HepG2 (cell line): ENCODE data around the gene CPE. TPM values are rescaled to one million over a fixed set of nuclear protein-coding genes. Genes with fewer than 3 reads are reported as not detected.
A peak's percentile ranks its signal among the peaks of the same experiment; 100 is the strongest.

Experiments used
- ATAD3A ChIP-seq: sonication (generic); formaldehyde crosslinking; IDR thresholded peaks from 2 replicates; pipeline ENCODE4 v1.4.0; 2020; ENCODE audit warnings: missing genetic modification reagents
- BCL6 ChIP-seq: IDR thresholded peaks from 2 replicates; pipeline ENCODE4 v1.6.1; 2016; ENCODE audit warnings: missing genetic modification reagents, missing compliant biosample characterization
- CHD4 ChIP-seq: fragments of 200-600 bp; sonication (generic); IDR thresholded peaks from 2 replicates; pipeline ENCODE4 v1.7.0; 2017; ENCODE audit warnings: mild to moderate bottlenecking, low read length, borderline replicate concordance
- HNF1A ChIP-seq, 2 experiments: sonication (generic) in 1 of 2; formaldehyde crosslinking in 1 of 2; IDR thresholded peaks; 2 replicates each; pipeline versions ENCODE4 v1.4.0 to v1.6.1; 2016 to 2020; ENCODE audit warnings: borderline replicate concordance in 1 of 2, low read depth in 1 of 2, mild to moderate bottlenecking in 1 of 2, missing genetic modification reagents in 1 of 2
- HNRNPLL ChIP-seq: fragments of 200-400 bp; formaldehyde crosslinking; IDR thresholded peaks from 2 replicates; pipeline ENCODE4 v1.6.1; 2017; ENCODE audit warnings: mild to moderate bottlenecking, low read depth, low read length; ENCODE audit not compliant: poor library complexity, severe bottlenecking
- ISL2 ChIP-seq: sonication (generic); formaldehyde crosslinking; IDR thresholded peaks from 2 replicates; pipeline ENCODE4 v1.5.0; 2020; ENCODE audit warnings: missing genetic modification reagents
- MAZ ChIP-seq, 2 experiments: sonication (generic) in 1 of 2; formaldehyde crosslinking in 1 of 2; IDR thresholded peaks; 2 replicates each; pipeline versions ENCODE4 v1.5.0 to v1.6.1; 2012 to 2020; ENCODE audit warnings: low read depth in 2 of 2, mild to moderate bottlenecking in 2 of 2, borderline replicate concordance in 1 of 2, improper control_type of control experiment in 1 of 2, low read length in 1 of 2, missing genetic modification reagents in 1 of 2, moderate library complexity in 1 of 2
- MTA1 ChIP-seq: sonication (generic); formaldehyde crosslinking; IDR thresholded peaks from 2 replicates; pipeline ENCODE4 v1.4.0; 2020; ENCODE audit warnings: missing genetic modification reagents, mild to moderate bottlenecking, borderline replicate concordance
- NFIB ChIP-seq: sonication (generic); formaldehyde crosslinking; IDR thresholded peaks from 2 replicates; pipeline ENCODE4 v1.9.0; 2021; ENCODE audit warnings: missing genetic modification reagents, mild to moderate bottlenecking, borderline replicate concordance
- PAXIP1 ChIP-seq: sonication (generic); formaldehyde crosslinking; conservative IDR thresholded peaks from 2 replicates; pipeline ENCODE4 v1.4.0; 2020; ENCODE audit warnings: mild to moderate bottlenecking, missing genetic modification reagents, moderate library complexity
- PHF8 ChIP-seq: sonication (generic); formaldehyde crosslinking; IDR thresholded peaks from 2 replicates; pipeline ENCODE4 v1.5.0; 2020; ENCODE audit warnings: missing genetic modification reagents
- PLRG1 ChIP-seq: fragments of 450-650 bp; conservative IDR thresholded peaks from 2 replicates; pipeline ENCODE4 v1.6.1; 2016
- RXRA ChIP-seq: sonication (generic); formaldehyde crosslinking; IDR thresholded peaks from 2 replicates; pipeline ENCODE4 v1.5.1; 2020; ENCODE audit warnings: missing genetic modification reagents
- SKI ChIP-seq: fragments of 450-650 bp; IDR thresholded peaks from one replicate; pipeline ENCODE4 v1.6.1; 2018; ENCODE audit warnings: mild to moderate bottlenecking; ENCODE audit not compliant: partially characterized antibody
- SOX13 ChIP-seq, 3 experiments: fragments of 450-650 bp in 1 of 3; sonication (generic) in 1 of 3; formaldehyde crosslinking in 1 of 3; IDR thresholded peaks in 2 of 3; conservative IDR thresholded peaks in 1 of 3; 2 replicates each; pipeline versions ENCODE4 v1.5.0 to v1.6.1; 2016 to 2020; ENCODE audit warnings: antibody characterized with exemption in 1 of 3, mild to moderate bottlenecking in 1 of 3, missing compliant biosample characterization in 1 of 3, missing genetic modification reagents in 1 of 3, moderate library complexity in 1 of 3
- ZNF331 ChIP-seq: sonication (generic); formaldehyde crosslinking; IDR thresholded peaks from 2 replicates; pipeline ENCODE4 v1.4.0; 2020; ENCODE audit warnings: missing genetic modification reagents
- ZNF362 ChIP-seq: sonication (generic); formaldehyde crosslinking; IDR thresholded peaks from 2 replicates; pipeline ENCODE4 v1.4.0; 2020; ENCODE audit warnings: missing genetic modification reagents, mild to moderate bottlenecking, borderline replicate concordance
- ZNF431 ChIP-seq: sonication (generic); formaldehyde crosslinking; IDR thresholded peaks from 2 replicates; pipeline ENCODE4 v1.9.0; 2022; ENCODE audit warnings: missing genetic modification reagents, low read depth, mild to moderate bottlenecking, borderline replicate concordance
- ZNF644 ChIP-seq: IDR thresholded peaks from 2 replicates; pipeline ENCODE4 v1.6.1; 2016; ENCODE audit warnings: low read depth
- polyA plus RNA-seq, 8 experiments: library from polyadenylated mRNA; depleted of rRNA in 3 of 8; stranded (reverse) in 7 of 8; unstranded in 1 of 8; fragments of >200 nt; fragmentation: Illumina TruSeq in 4 of 8; extraction: Trizol in 4 of 8; gene quantifications; 2 replicates each; pipeline versions ENCODE4 v1.2.1 to v1.2.3, GENCODE V29; 2011 to 2016; ENCODE audit warnings: low read depth in 4 of 8, missing spikeins in 1 of 8, mixed read lengths in 1 of 8; ENCODE audit not compliant: insufficient read depth in 1 of 8
- total RNA-seq, 5 experiments: library from RNA; depleted of rRNA; stranded (reverse); fragments of >200 nt; fragmentation: Illumina TruSeq; extraction: Trizol; gene quantifications; 2 replicates each; pipeline ENCODE4 v1.2.3, GENCODE V29; 2016; ENCODE audit warnings: low read depth in 1 of 5

The CPE gene
- total and polyA plus RNA-seq, 2 of the 13 experiments (the other 11 are each of a cell fraction or from before 2014, with no cell fraction given), result 268 to 852 TPM

- TF ChIP-seq PAXIP1 (CRISPR knock-in tag) (peak; percentile 79), ATAD3A (CRISPR knock-in tag) (no peak), BCL6 (CRISPR knock-in tag) (peak; percentile 84), ZNF644 (CRISPR knock-in tag) (peak; percentile 86), HNRNPLL (no peak), HNF1A (IDR thresholded peaks at IDR 0.05; ENCODE audit: low read depth) (no peak), HNF1A (CRISPR knock-in tag; IDR thresholded peaks at IDR 0.05; ENCODE audit: borderline replicate concordance) (peak; percentile 30; the same call in 1 of the 2 replicates), ZNF431 (CRISPR knock-in tag) (no peak), NFIB (CRISPR knock-in tag) (no peak), ISL2 (CRISPR knock-in tag) (peak; percentile 65; the same call in 1 of the 2 replicates), PHF8 (CRISPR knock-in tag) (no peak), MTA1 (CRISPR knock-in tag) (0 out of 2 replicates have a peak, but pooled peaks have one; percentile 26), CHD4 (no peak), ZNF331 (CRISPR knock-in tag) (peak; percentile 54; the same call in 1 of the 2 replicates), SKI (peak; percentile 14), MAZ (IDR thresholded peaks at IDR 0.05; ENCODE audit: borderline replicate concordance, low read depth, low read length) (no peak), MAZ (CRISPR knock-in tag; IDR thresholded peaks at IDR 0.05; ENCODE audit: low read depth) (no peak), SOX13 (IDR thresholded peaks at IDR 0.05) (peak; percentile 88), SOX13 (CRISPR knock-in tag; conservative IDR thresholded peaks at IDR 0.05 in 1 of 2, IDR thresholded peaks at IDR 0.05 in 1 of 2) (peak in 1 of 2 experiments; percentile 96; a peak in 2 of 4 replicates), RXRA (peak; percentile 73; the same call in 1 of the 2 replicates), ZNF362 (CRISPR knock-in tag) (no peak), PLRG1 (no peak)
Observed at GRCh38 chr4:165367040-165367439, 11.8 kb upstream of the CPE start (continued).
